ENCODE results near the gene PIR. TPM values are rescaled to one million over a fixed set of nuclear protein-coding genes. Genes with fewer than 3 reads are reported as not detected.

PIR gene
- total and polyA plus RNA-seq, 7 donors, result 4.5 to 22.1 (median 11.6) TPM

- Histone ChIP-seq H3K9me3 (no peaks in the 10 kb centered on the region), H3K4me1 (no peaks in the 10 kb centered on the region), H3K27me3 (no peaks in the 10 kb centered on the region), H3K27ac (no peak overlapping the region), H3K4me3 (no peak overlapping the region), H3K36me3 (no peaks in the 10 kb centered on the region)
- DNase-seq, result no peak
- intact Hi-C loops (cut with DNase I), result no loop called here
- 90 to 95% methylated on average over 1 of the region's 1 CpG for WGBS, 2 donors
- TF ChIP-seq POLR2A (IDR thresholded peaks at IDR 0.05) (no peak), EP300 (IDR thresholded peaks at IDR 0.05) (no peak)
Observed at GRCh38 chrX:15504661-15505060, 11.5 kb upstream of the PIR start.

- H3K36me3 ChIP-seq, result no peaks in the 10 kb centered on the region
- TF ChIP-seq POLR2A (IDR thresholded peaks at IDR 0.05) (no peak), POLR2AphosphoS5 (IDR thresholded peaks at IDR 0.05) (no peak), EP300 (IDR thresholded peaks at IDR 0.05) (no peak), CTCF (IDR thresholded peaks at IDR 0.05) (no peak)
- no peak overlapping the region for H3K4me3 ChIP-seq
- intact Hi-C loops (cut with DNase I), result no loop called here
- no peaks in the 10 kb centered on the region for H3K9me3 ChIP-seq
- 93 to 96% methylated on average over 9 of the region's 9 CpGs for WGBS, 2 donors
- no peaks in the 10 kb centered on the region for H3K27me3 ChIP-seq
- no peak overlapping the region for H3K27ac ChIP-seq
- no peaks in the 10 kb centered on the region for H3K4me1 ChIP-seq
- no peak for DNase-seq
Observed at GRCh38 chrX:15501506-15501905, 8.4 kb upstream of the PIR start.

- no peak for DNase-seq
Observed at GRCh38 chrX:15500497-15500966, 7.4 kb upstream of the PIR start, which contains the start of gene BMX. Gene BMX (plus strand): TSS chrX:15500807. CDS start chrX:15508354, 7,547 bp downstream.

GRCh38 chrX:15499976-15500375, 6.8 kb upstream of the PIR start:
- H3K27me3 ChIP-seq, result no peaks in the 10 kb centered on the region
- intact Hi-C loops (cut with DNase I), result loop anchor here (10.0 kb wide), 1 partner anchor 165 kb away; the partner anchor contains the start of gene PIGA
- DNase-seq, result no peak
- 79 to 87% methylated on average over 3 of the region's 3 CpGs for WGBS, 2 donors
- no peaks in the 10 kb centered on the region for H3K9me3 ChIP-seq
- no peaks in the 10 kb centered on the region for H3K36me3 ChIP-seq
- H3K4me1 ChIP-seq, result no peaks in the 10 kb centered on the region
- H3K27ac ChIP-seq, result no peak overlapping the region
- no peak for TF ChIP-seq POLR2AphosphoS5 (IDR thresholded peaks at IDR 0.05)
- TF ChIP-seq POLR2A (IDR thresholded peaks at IDR 0.05), result no peak
- no peak overlapping the region for H3K4me3 ChIP-seq

More at GRCh38 chrX:15500497-15500966, 7.4 kb upstream of the PIR start, which contains the start of gene BMX:
- intact Hi-C loops (cut with DNase I), result no loop called here
- H3K9me3 ChIP-seq, result no peaks in the 10 kb centered on the region
- no peak for TF ChIP-seq EP300 (IDR thresholded peaks at IDR 0.05)
- no peak for TF ChIP-seq POLR2AphosphoS5 (IDR thresholded peaks at IDR 0.05)
- TF ChIP-seq CTCF (IDR thresholded peaks at IDR 0.05), result no peak
- no peak for TF ChIP-seq POLR2A (IDR thresholded peaks at IDR 0.05)
- no peaks in the 10 kb centered on the region for H3K36me3 ChIP-seq
- no peak within 1 kb of the TSS for H3K27ac ChIP-seq
- H3K4me1 ChIP-seq, result no peaks in the 10 kb centered on the region
- H3K27me3 ChIP-seq, result no peaks in the 10 kb centered on the region
- 76 to 88% methylated on average over 18 of the region's 18 CpGs for WGBS, 2 donors
- no peak within 1 kb of the TSS for H3K4me3 ChIP-seq

- H3K27ac ChIP-seq, result no peak overlapping the region
- WGBS, 2 donors, result 66 to 86% methylated on average over 2 of the region's 2 CpGs
- TF ChIP-seq POLR2AphosphoS5 (IDR thresholded peaks at IDR 0.05) (no peak), EP300 (IDR thresholded peaks at IDR 0.05) (no peak), CTCF (IDR thresholded peaks at IDR 0.05) (no peak), POLR2A (IDR thresholded peaks at IDR 0.05) (no peak)
- intact Hi-C loops (cut with DNase I), result loop anchor here (10.0 kb wide), 1 partner anchor 164 kb away; the partner anchor contains the start of gene PIGA
- no peaks in the 10 kb centered on the region for H3K36me3 ChIP-seq
- no peak for DNase-seq
- H3K27me3 ChIP-seq, result no peaks in the 10 kb centered on the region
- peaks cover 0 to 3% (median 0%) of the 10 kb centered on the region in 4 donors for H3K4me1 ChIP-seq
- H3K4me3 ChIP-seq, result no peak overlapping the region
- no peaks in the 10 kb centered on the region for H3K9me3 ChIP-seq
Observed at GRCh38 chrX:15498741-15499140, 5.6 kb upstream of the PIR start.

- WGBS, 2 donors, result 4 to 10% methylated on average over 4 of the region's 4 CpGs
- DNase-seq, result no peak
- H3K9me3 ChIP-seq, result no peaks in the 10 kb centered on the region
- no peaks in the 10 kb centered on the region for H3K36me3 ChIP-seq
- H3K27ac ChIP-seq, result no peak overlapping the region
- H3K4me3 ChIP-seq, result no peak overlapping the region
- TF ChIP-seq CTCF (IDR thresholded peaks at IDR 0.05) (peak in 2 of 4 experiments; percentile 19 to 39), POLR2A (IDR thresholded peaks at IDR 0.05) (no peak), EP300 (IDR thresholded peaks at IDR 0.05) (no peak)
- no peaks in the 10 kb centered on the region for H3K27me3 ChIP-seq
- intact Hi-C loops (cut with DNase I), result loop anchor here (10.0 kb wide), 1 partner anchor 163 kb away; the partner anchor contains the start of gene PIGA
- H3K4me1 ChIP-seq, result peaks cover 0 to 5% (median 0%) of the 10 kb centered on the region in 4 donors
Observed at GRCh38 chrX:15497865-15498264, 4.7 kb upstream of the PIR start.
